ENCODE measurements around the gene RASSF1.

Gene RASSF1

GRCh38 chr3:50340448-50341329 lies at the start of gene RASSF1:
Gene RASSF1, minus strand, starts transcription at chr3:50340836. Its CDS starts 31 bp downstream, at chr3:50340805.
- DNase-seq: peak; percentile 89

- DNase-seq: no peak
Observed at GRCh38 chr3:50389414-50389767, 48.8 kb upstream of the RASSF1 start.

- DNase-seq: no peak
Observed at GRCh38 chr3:50388720-50389413, 48.2 kb upstream of the RASSF1 start.

- DNase-seq: no peak
Observed at GRCh38 chr3:50388016-50388719, 47.5 kb upstream of the RASSF1 start.

- DNase-seq: no peak
Observed at GRCh38 chr3:50385754-50386153, 45.1 kb upstream of the RASSF1 start.

- DNase-seq: no peak
Observed at GRCh38 chr3:50383750-50384149, 43.1 kb upstream of the RASSF1 start.

- no peak for DNase-seq
Observed at GRCh38 chr3:50382722-50383121, 42.1 kb upstream of the RASSF1 start.

- DNase-seq: no peak
Observed at GRCh38 chr3:50381383-50381782, 40.7 kb upstream of the RASSF1 start.

- no peak for DNase-seq
Observed at GRCh38 chr3:50380405-50381085, 39.9 kb upstream of the RASSF1 start.

- no peak for DNase-seq
Observed at GRCh38 chr3:50378757-50379156, 38.1 kb upstream of the RASSF1 start.

- DNase-seq: no peak
Observed at GRCh38 chr3:50378024-50378423, 37.4 kb upstream of the RASSF1 start.

GRCh38 chr3:50375258-50375931 lies 34.8 kb upstream of the RASSF1 start:
- DNase-seq: no peak

- no peak for DNase-seq
Observed at GRCh38 chr3:50374363-50375257, 34.0 kb upstream of the RASSF1 start.

GRCh38 chr3:50373146-50374051 lies 32.8 kb upstream of the RASSF1 start:
- DNase-seq: no peak

- DNase-seq: no peak
Observed at GRCh38 chr3:50372349-50372748, 31.7 kb upstream of the RASSF1 start.

GRCh38 chr3:50371133-50371685 lies 30.6 kb upstream of the RASSF1 start:
- no peak for DNase-seq

GRCh38 chr3:50370594-50370993 lies 30.0 kb upstream of the RASSF1 start:
- no peak for DNase-seq

- DNase-seq: no peak
Observed at GRCh38 chr3:50369012-50369670, 28.5 kb upstream of the RASSF1 start.

- no peak for DNase-seq
Observed at GRCh38 chr3:50365842-50366220, 25.2 kb upstream of the RASSF1 start.
